Vagina (tissue), 2 donors: ENCODE measurements around the gene LCLAT1. TPM values are rescaled to one million over a fixed set of nuclear protein-coding genes. Genes with fewer than 3 reads are reported as not detected.

Source experiments
- DNase-seq, 2 donors: peaks; one replicate each; pipeline ENCODE4 v3.0.0-alpha.2; 2017; ENCODE audit errors: extremely low spot score in 2 of 2
- H3K27ac ChIP-seq: fragments of 200-600 bp; sonication (generic); one replicate; pipeline ENCODE4 v1.5.1; 2019
- H3K27me3 ChIP-seq: fragments of 200-600 bp; sonication (generic); one replicate; pipeline ENCODE4 v1.5.1; 2019
- H3K36me3 ChIP-seq, 2 donors: fragments of 200-600 bp; sonication (generic); one replicate each; pipeline ENCODE4 v1.5.1; 2017 to 2019
- H3K4me1 ChIP-seq: fragments of 200-600 bp; sonication (generic); one replicate; pipeline ENCODE4 v1.5.1; 2019
- H3K4me3 ChIP-seq, 2 donors: fragments of 200-600 bp; sonication (generic); 1 replicate in 1 of 2; 2 replicates in 1 of 2; pipeline ENCODE4 v1.5.1; 2016 to 2019
- H3K9me3 ChIP-seq: fragments of 200-600 bp; sonication (generic); one replicate; pipeline ENCODE4 v1.5.1; 2019
- POLR2A ChIP-seq, 2 donors: fragments of 450-650 bp; IDR thresholded peaks; one replicate each; pipeline ENCODE4 v1.6.1; 2017; ENCODE audit warnings: antibody characterized with exemption in 2 of 2, mild to moderate bottlenecking in 2 of 2, moderate library complexity in 2 of 2
- POLR2AphosphoS5 ChIP-seq, 2 donors: sonication (generic); formaldehyde crosslinking; IDR thresholded peaks; one replicate each; pipeline ENCODE4 v1.9.0; 2017; ENCODE audit warnings: antibody characterized with exemption in 2 of 2, mild to moderate bottlenecking in 2 of 2, low read depth in 1 of 2; ENCODE audit not compliant: insufficient read depth in 1 of 2
- intact Hi-C: fragments of 100-400 bp; cut with DNase I; formaldehyde crosslinking; loops from one replicate; pipeline ENCODE4 v1.15.1; 2023
- total RNA-seq: library from RNA; depleted of rRNA; stranded (reverse); fragments of >200 nt; gene quantifications from one replicate; pipeline ENCODE4 v1.2.3, GENCODE V29; 2016
- TF ChIP-seq, protein P1 (sequence below), 3 experiments: fragments of 450-650 bp in 2 of 3; fragments of 200-600 bp in 1 of 3; sonication (generic) in 1 of 3; IDR thresholded peaks; one replicate each; pipeline ENCODE4 v1.5.1; 2017 to 2019; ENCODE audit warnings: antibody characterized with exemption in 3 of 3, mild to moderate bottlenecking in 2 of 3, moderate library complexity in 2 of 3

The LCLAT1 gene
- total RNA-seq, 1 donor from 2014 or later, result 19.6 TPM

DNA sequence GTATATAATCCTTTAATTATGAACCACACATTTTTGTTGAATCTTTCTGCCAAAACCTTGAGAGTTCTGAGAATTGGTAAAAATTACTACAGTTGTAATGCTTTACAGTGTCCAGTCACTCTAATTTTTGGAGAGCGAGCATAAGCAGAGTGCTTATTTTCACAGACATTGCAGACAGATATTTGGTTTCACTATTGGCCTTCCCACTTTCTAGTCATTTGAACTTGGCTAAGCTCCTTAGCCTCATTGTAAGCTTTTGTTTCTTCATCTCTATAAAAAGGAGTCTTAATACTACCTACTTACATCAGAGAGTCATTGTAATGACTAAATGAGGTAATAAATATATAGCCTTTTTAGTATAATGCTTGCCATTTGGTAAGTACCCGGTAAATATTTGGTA, 80.4 kb downstream of the LCLAT1 start:
- no peak for DNase-seq
- H3K27ac ChIP-seq, result no peak overlapping the region
- H3K4me3 ChIP-seq, result no peak overlapping the region
- H3K9me3 ChIP-seq, result no peaks in the 10 kb centered on the region
- intact Hi-C loops, result no loop called here
- TF ChIP-seq POLR2A (IDR thresholded peaks at IDR 0.05) (no peak), POLR2AphosphoS5 (IDR thresholded peaks at IDR 0.05; ENCODE audit: insufficient read depth in 1 of 2, low read depth in 1 of 2) (no peak)
- TF ChIP-seq, protein P1, sequence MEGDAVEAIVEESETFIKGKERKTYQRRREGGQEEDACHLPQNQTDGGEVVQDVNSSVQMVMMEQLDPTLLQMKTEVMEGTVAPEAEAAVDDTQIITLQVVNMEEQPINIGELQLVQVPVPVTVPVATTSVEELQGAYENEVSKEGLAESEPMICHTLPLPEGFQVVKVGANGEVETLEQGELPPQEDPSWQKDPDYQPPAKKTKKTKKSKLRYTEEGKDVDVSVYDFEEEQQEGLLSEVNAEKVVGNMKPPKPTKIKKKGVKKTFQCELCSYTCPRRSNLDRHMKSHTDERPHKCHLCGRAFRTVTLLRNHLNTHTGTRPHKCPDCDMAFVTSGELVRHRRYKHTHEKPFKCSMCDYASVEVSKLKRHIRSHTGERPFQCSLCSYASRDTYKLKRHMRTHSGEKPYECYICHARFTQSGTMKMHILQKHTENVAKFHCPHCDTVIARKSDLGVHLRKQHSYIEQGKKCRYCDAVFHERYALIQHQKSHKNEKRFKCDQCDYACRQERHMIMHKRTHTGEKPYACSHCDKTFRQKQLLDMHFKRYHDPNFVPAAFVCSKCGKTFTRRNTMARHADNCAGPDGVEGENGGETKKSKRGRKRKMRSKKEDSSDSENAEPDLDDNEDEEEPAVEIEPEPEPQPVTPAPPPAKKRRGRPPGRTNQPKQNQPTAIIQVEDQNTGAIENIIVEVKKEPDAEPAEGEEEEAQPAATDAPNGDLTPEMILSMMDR (IDR thresholded peaks at IDR 0.05), result no peak
- peaks cover 7% of the 10 kb centered on the region for H3K4me1 ChIP-seq
- no peaks in the 10 kb centered on the region for H3K27me3 ChIP-seq
- H3K36me3 ChIP-seq, result peaks cover 0 to 5% of the 10 kb centered on the region in 2 donors

DNA sequence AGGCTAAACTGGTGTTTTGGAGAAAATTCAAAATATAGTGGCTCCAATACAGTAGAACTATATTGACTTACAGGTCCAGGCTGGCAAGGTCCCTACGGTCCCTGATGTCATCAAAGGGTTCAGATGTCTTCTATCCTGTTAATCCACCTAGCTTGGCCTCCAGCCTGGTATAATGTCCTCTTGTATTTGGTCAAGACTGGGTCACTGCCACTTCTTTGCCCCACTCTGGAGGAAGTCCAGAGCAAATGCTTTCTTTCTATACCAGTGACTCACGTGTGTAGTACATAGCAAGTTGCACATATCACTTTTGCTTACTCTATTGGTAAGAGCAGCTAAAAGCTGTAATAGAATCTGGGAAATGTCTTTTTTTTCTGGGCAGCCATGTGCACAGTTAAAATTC, 80.8 kb downstream of the LCLAT1 start:
- DNase-seq, result no peak
- TF ChIP-seq, protein P1 (IDR thresholded peaks at IDR 0.05), result no peak
- TF ChIP-seq POLR2AphosphoS5 (IDR thresholded peaks at IDR 0.05; ENCODE audit: insufficient read depth in 1 of 2, low read depth in 1 of 2) (no peak), POLR2A (IDR thresholded peaks at IDR 0.05) (no peak)
- Histone ChIP-seq H3K36me3 (peaks cover 0 to 5% of the 10 kb centered on the region in 2 donors), H3K4me1 (peaks cover 7% of the 10 kb centered on the region), H3K27ac (no peak overlapping the region), H3K9me3 (no peaks in the 10 kb centered on the region), H3K4me3 (no peak overlapping the region), H3K27me3 (no peaks in the 10 kb centered on the region)
- intact Hi-C loops, result no loop called here

DNA sequence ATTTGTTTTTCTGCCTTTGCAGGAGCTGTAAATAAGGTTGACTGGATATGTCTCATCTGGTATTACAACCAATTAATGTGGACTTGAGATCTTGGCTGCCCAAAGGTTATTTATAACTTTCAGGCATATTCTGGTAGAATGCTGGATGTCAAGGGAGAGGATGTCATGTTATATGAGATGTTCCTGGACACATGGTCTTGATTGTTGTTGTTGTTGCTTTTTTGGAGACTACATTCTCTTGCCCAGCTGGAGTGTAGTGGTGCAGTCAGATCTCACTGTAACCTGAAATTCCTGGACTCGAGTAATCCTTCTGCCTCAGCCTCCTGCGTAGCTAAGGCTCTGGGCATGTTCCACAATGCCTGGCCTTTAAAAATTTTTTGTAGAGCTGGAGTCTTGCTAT, 83.3 kb downstream of the LCLAT1 start:
- Histone ChIP-seq H3K36me3 (peaks cover 0 to 9% of the 10 kb centered on the region in 2 donors), H3K4me3 (no peak overlapping the region), H3K4me1 (peaks cover 7% of the 10 kb centered on the region), H3K27ac (no peak overlapping the region), H3K9me3 (no peaks in the 10 kb centered on the region), H3K27me3 (no peaks in the 10 kb centered on the region)
- DNase-seq, result no peak
- intact Hi-C loops, result no loop called here
- no peak for TF ChIP-seq POLR2AphosphoS5 (IDR thresholded peaks at IDR 0.05; ENCODE audit: insufficient read depth in 1 of 2, low read depth in 1 of 2)
- TF ChIP-seq POLR2A (IDR thresholded peaks at IDR 0.05), result no peak
- TF ChIP-seq, protein P1 (IDR thresholded peaks at IDR 0.05), result no peak

DNA sequence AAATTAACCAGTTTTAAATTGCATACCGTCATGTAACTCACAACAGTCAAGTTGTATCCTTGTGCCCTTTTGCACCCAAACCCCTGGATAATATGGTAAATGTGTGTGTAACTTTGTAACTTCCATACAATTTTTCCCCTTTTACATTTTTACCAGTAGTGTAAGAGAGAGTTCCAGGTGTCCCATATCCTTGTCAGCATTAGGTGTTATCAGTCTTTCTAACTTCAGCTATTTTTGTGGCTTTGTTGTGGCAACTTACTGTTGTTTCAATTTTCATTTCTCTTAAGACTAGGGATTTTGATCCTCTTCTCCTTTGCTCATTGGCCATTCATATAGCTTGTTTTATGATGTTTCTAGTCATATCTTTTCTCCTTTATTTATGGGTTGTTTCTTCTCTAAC, 94.6 kb downstream of the LCLAT1 start:
- no peaks in the 10 kb centered on the region for H3K36me3 ChIP-seq
- DNase-seq, result no peak
- no peak overlapping the region for H3K27ac ChIP-seq
- peaks cover 15% of the 10 kb centered on the region for H3K4me1 ChIP-seq
- TF ChIP-seq, protein P1 (IDR thresholded peaks at IDR 0.05), result no peak
- TF ChIP-seq POLR2AphosphoS5 (IDR thresholded peaks at IDR 0.05; ENCODE audit: insufficient read depth in 1 of 2, low read depth in 1 of 2) (no peak), POLR2A (IDR thresholded peaks at IDR 0.05) (no peak)
- H3K9me3 ChIP-seq, result no peaks in the 10 kb centered on the region
- no peak overlapping the region for H3K4me3 ChIP-seq
- intact Hi-C loops, result no loop called here
- H3K27me3 ChIP-seq, result no peaks in the 10 kb centered on the region

DNA sequence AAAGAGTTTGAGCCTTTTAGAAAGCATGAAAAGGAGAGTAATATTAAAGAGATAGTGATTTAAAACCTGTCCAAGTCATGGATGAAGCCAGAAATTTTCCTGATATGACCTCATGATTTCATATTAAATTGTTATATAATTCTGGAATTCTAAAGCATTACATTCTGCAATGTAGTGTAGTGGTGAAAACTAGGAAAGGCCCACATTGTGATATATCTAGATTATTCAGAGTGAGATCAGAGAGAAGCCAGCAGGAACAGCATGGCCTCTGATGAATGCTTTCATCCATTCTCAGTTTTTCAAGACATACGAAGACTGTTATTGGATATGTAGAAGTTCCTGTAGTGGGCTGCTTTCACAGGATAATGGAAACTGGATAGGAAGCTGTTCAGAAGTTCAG, 98.8 kb downstream of the LCLAT1 start:
- Histone ChIP-seq H3K4me1 (peaks cover 15% of the 10 kb centered on the region), H3K36me3 (no peaks in the 10 kb centered on the region), H3K27me3 (no peaks in the 10 kb centered on the region), H3K9me3 (no peaks in the 10 kb centered on the region), H3K27ac (no peak overlapping the region), H3K4me3 (no peak overlapping the region)
- DNase-seq, result no peak
- intact Hi-C loops, result no loop called here
- no peak for TF ChIP-seq POLR2AphosphoS5 (IDR thresholded peaks at IDR 0.05; ENCODE audit: insufficient read depth in 1 of 2, low read depth in 1 of 2)
- TF ChIP-seq, protein P1 (IDR thresholded peaks at IDR 0.05), result no peak
- no peak for TF ChIP-seq POLR2A (IDR thresholded peaks at IDR 0.05)
